Glutamatergic neuron (in vitro differentiated cells): Measurements from ENCODE around the gene RAB15. TPM values are rescaled to one million over a fixed set of nuclear protein-coding genes. Genes with fewer than 3 reads are reported as not detected.

Source experiments
- DNase-seq: peaks from one replicate; pipeline ENCODE4 v3.0.0; 2022
- H3K27ac Mint-ChIP-seq: one replicate; pipeline ENCODE4 v1.8.0; 2020; ENCODE audit warnings: mild to moderate bottlenecking, mixed read lengths, inconsistent platforms; ENCODE audit not compliant: unreplicated experiment
- H3K27me3 Mint-ChIP-seq: one replicate; pipeline ENCODE4 v1.8.0; 2020; ENCODE audit warnings: mild to moderate bottlenecking, moderate library complexity, mixed read lengths, inconsistent platforms; ENCODE audit not compliant: unreplicated experiment
- H3K36me3 Mint-ChIP-seq: one replicate; pipeline ENCODE4 v1.8.0; 2020; ENCODE audit warnings: mild to moderate bottlenecking, mixed read lengths, inconsistent platforms; ENCODE audit not compliant: unreplicated experiment
- H3K4me1 Mint-ChIP-seq: one replicate; pipeline ENCODE4 v1.8.0; 2020; ENCODE audit warnings: mild to moderate bottlenecking, low read depth, mixed read lengths, inconsistent platforms; ENCODE audit not compliant: unreplicated experiment
- H3K4me3 Mint-ChIP-seq: one replicate; pipeline ENCODE4 v1.8.0; 2020; ENCODE audit warnings: mild to moderate bottlenecking, mixed read lengths, inconsistent platforms; ENCODE audit not compliant: unreplicated experiment
- H3K9me3 Mint-ChIP-seq: one replicate; pipeline ENCODE4 v1.8.0; 2020; ENCODE audit warnings: mild to moderate bottlenecking, moderate library complexity, mixed read lengths, inconsistent platforms; ENCODE audit not compliant: unreplicated experiment
- CTCF ChIP-seq: fragments of 200-600 bp; sonication (generic); IDR thresholded peaks from one replicate; pipeline ENCODE4 v1.5.0; 2021; ENCODE audit not compliant: partially characterized antibody, unreplicated experiment
- total RNA-seq: library from RNA; stranded (reverse); fragmentation: NEBNext Ultra II Directional; extraction: Animal tissue kit (Norgen Biotek cat#: 25700); gene quantifications from one replicate; pipeline ENCODE4 v1.2.1, GENCODE V29; 2021; ENCODE audit not compliant: unreplicated experiment

RAB15 gene
- total RNA-seq, 1 donor from 2014 or later: 79.5 TPM

GRCh38 chr14:64997108-64997794 is 25.1 kb upstream of the RAB15 start:
- Mint-ChIP-seq H3K27me3 (no peaks in the 10 kb centered on the region), H3K9me3 (peaks cover 3% of the 10 kb centered on the region), H3K27ac (no peak overlapping the region), H3K4me3 (no peak overlapping the region), H3K4me1 (no peaks in the 10 kb centered on the region), H3K36me3 (no peaks in the 10 kb centered on the region)
- no peak for TF ChIP-seq CTCF
- DNase-seq: no peak

- Mint-ChIP-seq H3K9me3 (peaks cover 5% of the 10 kb centered on the region), H3K27me3 (no peaks in the 10 kb centered on the region), H3K4me1 (no peaks in the 10 kb centered on the region), H3K4me3 (no peak overlapping the region), H3K27ac (no peak overlapping the region), H3K36me3 (no peaks in the 10 kb centered on the region)
- TF ChIP-seq CTCF: no peak
- DNase-seq: no peak
Measured at GRCh38 chr14:64995291-64995690, 23.2 kb upstream of the RAB15 start.

- Mint-ChIP-seq H3K27me3 (no peaks in the 10 kb centered on the region), H3K9me3 (peaks cover 3% of the 10 kb centered on the region), H3K4me1 (no peaks in the 10 kb centered on the region), H3K36me3 (no peaks in the 10 kb centered on the region), H3K4me3 (no peak overlapping the region), H3K27ac (no peak overlapping the region)
- no peak for DNase-seq
- TF ChIP-seq CTCF: no peak
Measured at GRCh38 chr14:64994540-64994939, 22.4 kb upstream of the RAB15 start.

DNA sequence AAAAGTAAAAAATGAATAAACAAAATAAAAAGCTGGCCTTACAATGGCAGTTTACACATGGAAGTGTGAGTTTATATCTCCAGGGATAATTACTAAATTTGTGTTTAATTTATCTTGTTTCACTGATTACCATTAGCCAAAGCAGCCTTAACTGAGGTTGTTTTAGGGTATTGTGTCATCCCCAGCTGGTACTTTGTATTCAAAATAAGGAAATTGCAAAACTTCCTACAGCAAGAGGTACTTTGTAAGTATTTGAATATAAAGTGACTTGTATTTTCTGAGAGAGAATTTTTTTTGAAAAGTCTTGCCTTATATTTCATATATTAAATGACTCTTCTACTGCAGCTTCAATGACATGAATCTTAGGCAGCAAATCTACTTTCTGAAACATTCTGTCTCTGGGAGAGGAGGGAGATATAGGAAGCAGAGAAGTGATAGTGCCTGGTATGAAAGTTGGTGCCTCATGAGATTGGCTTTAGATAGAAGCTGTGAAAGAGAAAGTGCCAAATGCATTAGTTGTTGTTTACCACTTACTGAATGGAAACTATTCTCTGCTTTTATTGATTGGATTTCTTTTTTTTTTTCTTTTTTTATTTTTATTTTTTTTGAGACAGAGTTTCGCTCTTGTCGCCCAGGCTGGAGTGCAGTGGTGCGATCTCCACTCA is 21.3 kb upstream of the RAB15 start:
- H3K4me1 Mint-ChIP-seq: no peaks in the 10 kb centered on the region
- H3K36me3 Mint-ChIP-seq: no peaks in the 10 kb centered on the region
- no peaks in the 10 kb centered on the region for H3K27me3 Mint-ChIP-seq
- peaks cover 3% of the 10 kb centered on the region for H3K9me3 Mint-ChIP-seq
- no peak overlapping the region for H3K27ac Mint-ChIP-seq
- no peak for DNase-seq
- TF ChIP-seq CTCF: no peak
- H3K4me3 Mint-ChIP-seq: no peak overlapping the region

- Mint-ChIP-seq H3K4me3 (no peak overlapping the region), H3K9me3 (peaks cover 4% of the 10 kb centered on the region), H3K4me1 (no peaks in the 10 kb centered on the region), H3K27ac (no peak overlapping the region), H3K36me3 (no peaks in the 10 kb centered on the region), H3K27me3 (no peaks in the 10 kb centered on the region)
- TF ChIP-seq CTCF: no peak
- no peak for DNase-seq
Measured at GRCh38 chr14:64992328-64992885, 20.3 kb upstream of the RAB15 start.
